H1 (cell line): ENCODE results near the gene SLC2A4. TPM values are rescaled to one million over a fixed set of nuclear protein-coding genes. Genes with fewer than 3 reads are reported as not detected.

Source experiments
- CHD7 ChIP-seq: fragments of 300-600 bp; sonication (generic); IDR thresholded peaks from 2 replicates; pipeline ENCODE4 v1.7.1; 2012; ENCODE audit warnings: low read length, moderate library complexity, mild to moderate bottlenecking, inconsistent platforms; ENCODE audit not compliant: insufficient replicate concordance
- polyA plus RNA-seq, 7 experiments: library from polyadenylated mRNA; depleted of rRNA in 3 of 7; stranded (reverse) in 5 of 7; unstranded in 2 of 7; fragments of >200 nt in 5 of 7; fragments of 200-250 nt in 2 of 7; gene quantifications; 1 replicate in 5 of 7; 2 replicates in 1 of 7; 4 replicates in 1 of 7; pipeline versions ENCODE4 v1.2.1 to v1.2.3, GENCODE V29; 2011 to 2013; ENCODE audit warnings: missing spikeins in 2 of 7, mixed read lengths in 2 of 7
- total RNA-seq: library from RNA; stranded (reverse); fragmentation: NEBNext Ultra II Directional; extraction: Animal tissue kit (Norgen Biotek cat#: 25700); gene quantifications from 2 replicates; pipeline ENCODE4 v1.2.1, GENCODE V29; 2021

Gene SLC2A4
- total and polyA plus RNA-seq, 2 of the 8 experiments (the other 6 are each of a cell fraction or from before 2014, with no cell fraction given), result 5.7 to 6.9 TPM

- TF ChIP-seq CHD7, result no peak
- TF ChIP-seq, all 59 proteins: peak for 18
Observed at GRCh38 chr17:7314719-7315569, 33.4 kb downstream of the SLC2A4 start, which contains the start of gene GPS2 (continued).
